Prostate gland (tissue), 2 donors: Measurements from ENCODE around the gene LYRM4.

Experiments used
- CTCF ChIP-seq, 4 experiments: fragments of 200-600 bp in 2 of 4; fragments of 450-650 bp in 2 of 4; sonication (generic) in 2 of 4; IDR thresholded peaks; 1 replicate in 3 of 4; 2 replicates in 1 of 4; pipeline ENCODE4 v1.5.1; 2016 to 2019; ENCODE audit warnings: antibody characterized with exemption in 4 of 4, mild to moderate bottlenecking in 2 of 4, moderate library complexity in 2 of 4
- POLR2A ChIP-seq: fragments of 450-650 bp; IDR thresholded peaks from one replicate; pipeline ENCODE4 v1.6.1; 2016; ENCODE audit warnings: antibody characterized with exemption, mild to moderate bottlenecking
- POLR2AphosphoS5 ChIP-seq: sonication (generic); formaldehyde crosslinking; IDR thresholded peaks from one replicate; pipeline ENCODE4 v1.6.1; 2017; ENCODE audit warnings: antibody characterized with exemption

GRCh38 chr6:5109436-5109835 lies 151.3 kb downstream of the LYRM4 start:
- no peak for TF ChIP-seq POLR2AphosphoS5
- no peak for TF ChIP-seq CTCF (IDR thresholded peaks at IDR 0.05)
- no peak for TF ChIP-seq POLR2A
